Measurements from ENCODE around the gene PURA. TPM values are rescaled to one million over a fixed set of nuclear protein-coding genes. Genes with fewer than 3 reads are reported as not detected.
A peak's percentile ranks its signal among the peaks of the same experiment; 100 is the strongest.

Gene PURA
- total and polyA plus RNA-seq, 2 of the 13 experiments (the other 11 are each of a cell fraction or from before 2014, with no cell fraction given) = 2.0 to 5.0 TPM

GRCh38 chr5:140157032-140157781, 43.3 kb downstream of the PURA start (continued):
- TF ChIP-seq, protein P1, sequence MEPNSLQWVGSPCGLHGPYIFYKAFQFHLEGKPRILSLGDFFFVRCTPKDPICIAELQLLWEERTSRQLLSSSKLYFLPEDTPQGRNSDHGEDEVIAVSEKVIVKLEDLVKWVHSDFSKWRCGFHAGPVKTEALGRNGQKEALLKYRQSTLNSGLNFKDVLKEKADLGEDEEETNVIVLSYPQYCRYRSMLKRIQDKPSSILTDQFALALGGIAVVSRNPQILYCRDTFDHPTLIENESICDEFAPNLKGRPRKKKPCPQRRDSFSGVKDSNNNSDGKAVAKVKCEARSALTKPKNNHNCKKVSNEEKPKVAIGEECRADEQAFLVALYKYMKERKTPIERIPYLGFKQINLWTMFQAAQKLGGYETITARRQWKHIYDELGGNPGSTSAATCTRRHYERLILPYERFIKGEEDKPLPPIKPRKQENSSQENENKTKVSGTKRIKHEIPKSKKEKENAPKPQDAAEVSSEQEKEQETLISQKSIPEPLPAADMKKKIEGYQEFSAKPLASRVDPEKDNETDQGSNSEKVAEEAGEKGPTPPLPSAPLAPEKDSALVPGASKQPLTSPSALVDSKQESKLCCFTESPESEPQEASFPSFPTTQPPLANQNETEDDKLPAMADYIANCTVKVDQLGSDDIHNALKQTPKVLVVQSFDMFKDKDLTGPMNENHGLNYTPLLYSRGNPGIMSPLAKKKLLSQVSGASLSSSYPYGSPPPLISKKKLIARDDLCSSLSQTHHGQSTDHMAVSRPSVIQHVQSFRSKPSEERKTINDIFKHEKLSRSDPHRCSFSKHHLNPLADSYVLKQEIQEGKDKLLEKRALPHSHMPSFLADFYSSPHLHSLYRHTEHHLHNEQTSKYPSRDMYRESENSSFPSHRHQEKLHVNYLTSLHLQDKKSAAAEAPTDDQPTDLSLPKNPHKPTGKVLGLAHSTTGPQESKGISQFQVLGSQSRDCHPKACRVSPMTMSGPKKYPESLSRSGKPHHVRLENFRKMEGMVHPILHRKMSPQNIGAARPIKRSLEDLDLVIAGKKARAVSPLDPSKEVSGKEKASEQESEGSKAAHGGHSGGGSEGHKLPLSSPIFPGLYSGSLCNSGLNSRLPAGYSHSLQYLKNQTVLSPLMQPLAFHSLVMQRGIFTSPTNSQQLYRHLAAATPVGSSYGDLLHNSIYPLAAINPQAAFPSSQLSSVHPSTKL (CRISPR knock-in tag; IDR thresholded peaks at IDR 0.05) = peak; percentile 54; the same call in 1 of the 2 replicates
- TF ChIP-seq HOXD1 (CRISPR knock-in tag; IDR thresholded peaks at IDR 0.05) (no peak), ELF1 (CRISPR knock-in tag; IDR thresholded peaks at IDR 0.05) (0 out of 2 replicates have a peak, but pooled peaks have one; percentile 21), ZSCAN21 (CRISPR knock-in tag; IDR thresholded peaks at IDR 0.05; ENCODE audit: borderline replicate concordance) (no peak), SOX13 (IDR thresholded peaks at IDR 0.05) (no peak), SOX13 (CRISPR knock-in tag; conservative IDR thresholded peaks at IDR 0.05 in 1 of 2, IDR thresholded peaks at IDR 0.05 in 1 of 2) (peak in 1 of 2 experiments; percentile 78; a peak in 2 of 4 replicates), ZSCAN29 (CRISPR knock-in tag; conservative IDR thresholded peaks at IDR 0.05) (peak; percentile 52; the same call in 1 of the 2 replicates), ATF7-NPFF (CRISPR knock-in tag; IDR thresholded peaks at IDR 0.05; ENCODE audit: low read depth) (0 out of 2 replicates have a peak, but pooled peaks have one; percentile 28), CREB1 (IDR thresholded peaks at IDR 0.05) (no peak), CREB1 (CRISPR knock-in tag; IDR thresholded peaks at IDR 0.05) (peak; percentile 60), HOXA3 (CRISPR knock-in tag; IDR thresholded peaks at IDR 0.05) (peak; percentile 38; the same call in 1 of the 2 replicates), SMC3 (IDR thresholded peaks at IDR 0.05; ENCODE audit: low read length) (peak; percentile 76), ZNF251 (CRISPR knock-in tag; IDR thresholded peaks at IDR 0.05) (no peak), RARA (CRISPR knock-in tag; IDR thresholded peaks at IDR 0.05) (peak; percentile 67), MAF1 (CRISPR knock-in tag; IDR thresholded peaks at IDR 0.05; ENCODE audit: borderline replicate concordance) (0 out of 2 replicates have a peak, but pooled peaks have one; percentile 38), NR2C2 (CRISPR knock-in tag; IDR thresholded peaks at IDR 0.05; ENCODE audit: borderline replicate concordance) (0 out of 2 replicates have a peak, but pooled peaks have one; percentile 36), ZFX (CRISPR knock-in tag; IDR thresholded peaks at IDR 0.05; ENCODE audit: low read depth) (peak; percentile 47), HNRNPK (IDR thresholded peaks at IDR 0.05; ENCODE audit: low read depth, low read length, poor library complexity, severe bottlenecking) (no peak), U2AF2 (IDR thresholded peaks at IDR 0.05; ENCODE audit: low read depth, low read length) (no peak), HNRNPLL (IDR thresholded peaks at IDR 0.05; ENCODE audit: low read depth, low read length, poor library complexity, severe bottlenecking) (no peak)
- TF ChIP-seq, protein P2, sequence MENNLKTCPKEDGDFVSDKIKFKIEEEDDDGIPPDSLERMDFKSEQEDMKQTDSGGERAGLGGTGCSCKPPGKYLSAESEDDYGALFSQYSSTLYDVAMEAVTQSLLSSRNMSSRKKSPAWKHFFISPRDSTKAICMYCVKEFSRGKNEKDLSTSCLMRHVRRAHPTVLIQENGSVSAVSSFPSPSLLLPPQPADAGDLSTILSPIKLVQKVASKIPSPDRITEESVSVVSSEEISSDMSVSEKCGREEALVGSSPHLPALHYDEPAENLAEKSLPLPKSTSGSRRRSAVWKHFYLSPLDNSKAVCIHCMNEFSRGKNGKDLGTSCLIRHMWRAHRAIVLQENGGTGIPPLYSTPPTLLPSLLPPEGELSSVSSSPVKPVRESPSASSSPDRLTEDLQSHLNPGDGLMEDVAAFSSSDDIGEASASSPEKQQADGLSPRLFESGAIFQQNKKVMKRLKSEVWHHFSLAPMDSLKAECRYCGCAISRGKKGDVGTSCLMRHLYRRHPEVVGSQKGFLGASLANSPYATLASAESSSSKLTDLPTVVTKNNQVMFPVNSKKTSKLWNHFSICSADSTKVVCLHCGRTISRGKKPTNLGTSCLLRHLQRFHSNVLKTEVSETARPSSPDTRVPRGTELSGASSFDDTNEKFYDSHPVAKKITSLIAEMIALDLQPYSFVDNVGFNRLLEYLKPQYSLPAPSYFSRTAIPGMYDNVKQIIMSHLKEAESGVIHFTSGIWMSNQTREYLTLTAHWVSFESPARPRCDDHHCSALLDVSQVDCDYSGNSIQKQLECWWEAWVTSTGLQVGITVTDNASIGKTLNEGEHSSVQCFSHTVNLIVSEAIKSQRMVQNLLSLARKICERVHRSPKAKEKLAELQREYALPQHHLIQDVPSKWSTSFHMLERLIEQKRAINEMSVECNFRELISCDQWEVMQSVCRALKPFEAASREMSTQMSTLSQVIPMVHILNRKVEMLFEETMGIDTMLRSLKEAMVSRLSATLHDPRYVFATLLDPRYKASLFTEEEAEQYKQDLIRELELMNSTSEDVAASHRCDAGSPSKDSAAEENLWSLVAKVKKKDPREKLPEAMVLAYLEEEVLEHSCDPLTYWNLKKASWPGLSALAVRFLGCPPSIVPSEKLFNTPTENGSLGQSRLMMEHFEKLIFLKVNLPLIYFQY (CRISPR knock-in tag; IDR thresholded peaks at IDR 0.05; ENCODE audit: borderline replicate concordance) = peak; percentile 15; the same call in 1 of the 2 replicates
- TF ChIP-seq, protein P3, sequence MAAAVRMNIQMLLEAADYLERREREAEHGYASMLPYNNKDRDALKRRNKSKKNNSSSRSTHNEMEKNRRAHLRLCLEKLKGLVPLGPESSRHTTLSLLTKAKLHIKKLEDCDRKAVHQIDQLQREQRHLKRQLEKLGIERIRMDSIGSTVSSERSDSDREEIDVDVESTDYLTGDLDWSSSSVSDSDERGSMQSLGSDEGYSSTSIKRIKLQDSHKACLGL (CRISPR knock-in tag; IDR thresholded peaks at IDR 0.05) = no peak
